ENCODE measurements around the gene SAFB. TPM values are rescaled to one million over a fixed set of nuclear protein-coding genes. Genes with fewer than 3 reads are reported as not detected.

SAFB gene
- total RNA-seq, 1 experiment from 2014 or later = 83.0 TPM

GRCh38 chr19:5621945-5622464 lies 878 bp upstream of the SAFB start:
- in situ Hi-C loops (cut with HindIII; ENCODE audit: low pct_unique_long_range_greater_than_20kb, low sequenced_read_pairs) = no loop called here
- Histone ChIP-seq H3K36me3 (ENCODE audit: control insufficient read depth, insufficient read depth, low read length) (peaks cover 39% of the 10 kb centered on the region), H3K4me3 (ENCODE audit: low read depth in 2 of 2, low read length in 2 of 2) (peak overlapping the region; percentile 90 to 99), H3K9me3 (ENCODE audit: control insufficient read depth, insufficient read depth, low read depth, low read length) (no peaks in the 10 kb centered on the region), H3K27ac (ENCODE audit: low read length) (peak overlapping the region; percentile 86), H3K4me1 (ENCODE audit: control insufficient read depth, insufficient read depth, low read length) (peaks cover 18% of the 10 kb centered on the region), H3K27me3 (ENCODE audit: control insufficient read depth, insufficient read depth, low read length) (no peaks in the 10 kb centered on the region)
- TF ChIP-seq REST (IDR thresholded peaks at IDR 0.05; ENCODE audit: insufficient read depth in 1 of 2, low read depth in 2 of 2, low read length in 1 of 2) (no peak), POLR2AphosphoS5 (IDR thresholded peaks at IDR 0.05; ENCODE audit: low read depth, low read length) (no peak), SIN3A (IDR thresholded peaks at IDR 0.05; ENCODE audit: borderline replicate concordance, insufficient read depth, low read depth, low read length) (no peak)
- ChIA-PET CTCF (no interaction called here), POLR2A (no interaction called here)
- no TSS peak for BruUV-seq (replicated peaks)
- DNase-seq (ENCODE audit: low read depth, low spot score) (no peak), ATAC-seq (no peak; the same call in 1 of the 2 replicates)
- intact Hi-C loops (cut with micrococcal nuclease; ENCODE audit: unreplicated experiment) = no loop called here

DNA sequence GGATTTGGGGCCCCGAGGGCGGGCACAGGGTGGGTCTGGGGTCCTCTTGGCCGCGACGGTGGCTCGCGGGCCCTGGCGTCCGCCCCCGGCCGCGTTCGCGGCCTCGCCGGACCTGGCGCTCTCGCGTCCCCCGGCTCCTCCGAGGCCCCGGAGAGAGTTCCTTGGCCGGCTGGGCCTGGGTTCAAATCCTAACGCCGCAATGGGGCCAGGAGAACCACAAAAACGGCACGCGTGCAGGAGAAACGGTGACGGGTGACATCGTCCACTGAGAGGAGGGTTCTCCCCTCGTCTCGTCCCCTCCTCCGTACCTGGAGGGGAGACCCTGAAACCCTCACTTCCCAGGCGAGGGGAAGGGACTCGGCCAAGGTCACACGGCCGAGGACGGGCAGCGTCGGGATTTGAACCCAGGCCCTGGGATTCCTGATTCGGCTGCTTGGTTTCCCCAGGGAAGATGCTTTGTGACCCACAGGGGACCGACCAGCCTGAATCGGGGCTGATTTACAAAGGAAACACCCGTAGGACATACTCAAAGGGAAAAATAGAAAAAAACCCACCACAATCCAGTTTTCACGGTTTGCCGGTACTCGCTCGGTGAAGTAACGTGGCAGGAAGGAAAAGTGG lies 624 bp downstream of the SAFB start:
- ChIA-PET POLR2A (interaction anchor here (0.7 kb wide), 1 partner anchor 45 kb away, joined by 6 read pairs; no protein-coding TSS in a partner anchor), CTCF (no interaction called here)
- Histone ChIP-seq H3K9me3 (ENCODE audit: control insufficient read depth, insufficient read depth, low read depth, low read length) (no peaks in the 10 kb centered on the region), H3K27ac (ENCODE audit: low read length) (peak overlapping the region; percentile 93), H3K36me3 (ENCODE audit: control insufficient read depth, insufficient read depth, low read length) (peaks cover 37% of the 10 kb centered on the region), H3K27me3 (ENCODE audit: control insufficient read depth, insufficient read depth, low read length) (no peaks in the 10 kb centered on the region), H3K4me3 (ENCODE audit: low read depth in 2 of 2, low read length in 2 of 2) (peak overlapping the region; percentile 92 to 99), H3K4me1 (ENCODE audit: control insufficient read depth, insufficient read depth, low read length) (peaks cover 18% of the 10 kb centered on the region)
- DNase-seq (ENCODE audit: low read depth, low spot score) (no peak), ATAC-seq (peak; percentile 11; the same call in 1 of the 2 replicates)
- no TSS peak for BruUV-seq (replicated peaks)
- TF ChIP-seq SIN3A (IDR thresholded peaks at IDR 0.05; ENCODE audit: borderline replicate concordance, insufficient read depth, low read depth, low read length) (0 out of 2 replicates have a peak, but pooled peaks have one; percentile 30), POLR2AphosphoS5 (IDR thresholded peaks at IDR 0.05; ENCODE audit: low read depth, low read length) (no peak)
- intact Hi-C loops (cut with micrococcal nuclease; ENCODE audit: unreplicated experiment) (no loop called here), in situ Hi-C loops (cut with HindIII; ENCODE audit: low pct_unique_long_range_greater_than_20kb, low sequenced_read_pairs) (no loop called here)

DNA sequence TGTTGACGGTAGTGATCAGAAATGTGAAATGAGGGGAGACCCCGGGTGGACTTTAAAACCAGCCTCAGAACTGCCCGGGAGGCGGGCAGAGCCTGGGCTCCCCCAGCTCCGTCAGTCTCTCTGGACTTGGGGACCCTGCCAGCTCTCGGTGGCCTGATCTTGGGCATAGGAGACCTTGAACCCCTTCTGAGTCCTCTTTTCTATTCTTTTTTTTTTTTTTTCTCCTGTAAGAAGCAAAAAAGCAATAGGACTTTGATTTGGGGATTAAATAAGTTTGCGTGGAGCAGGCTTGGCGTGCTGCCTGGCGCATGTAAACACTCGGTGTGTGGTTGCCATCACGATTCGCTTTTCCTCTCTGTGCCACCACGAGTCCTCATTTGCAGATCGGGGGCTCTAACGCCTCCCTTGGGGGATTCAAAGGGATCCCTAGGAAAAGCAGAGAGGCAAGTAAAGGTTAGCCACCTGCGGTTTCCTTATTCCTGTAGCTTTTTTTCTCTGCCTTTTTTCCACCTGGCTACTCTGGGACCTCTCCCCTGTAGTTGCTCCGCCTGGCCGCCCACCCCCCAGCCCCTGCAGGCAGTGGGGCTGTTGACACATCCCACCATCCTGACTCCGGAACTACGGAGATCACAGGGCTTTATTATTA lies 1.3 kb downstream of the SAFB start:
- peaks cover 37% of the 10 kb centered on the region for H3K36me3 ChIP-seq (ENCODE audit: control insufficient read depth, insufficient read depth, low read length)
- BruUV-seq (replicated peaks) = no TSS peak

More for the DNA sequence above, 1.3 kb downstream of the SAFB start:
- in situ Hi-C loops (cut with HindIII; ENCODE audit: low pct_unique_long_range_greater_than_20kb, low sequenced_read_pairs) = no loop called here
- TF ChIP-seq, protein P1, sequence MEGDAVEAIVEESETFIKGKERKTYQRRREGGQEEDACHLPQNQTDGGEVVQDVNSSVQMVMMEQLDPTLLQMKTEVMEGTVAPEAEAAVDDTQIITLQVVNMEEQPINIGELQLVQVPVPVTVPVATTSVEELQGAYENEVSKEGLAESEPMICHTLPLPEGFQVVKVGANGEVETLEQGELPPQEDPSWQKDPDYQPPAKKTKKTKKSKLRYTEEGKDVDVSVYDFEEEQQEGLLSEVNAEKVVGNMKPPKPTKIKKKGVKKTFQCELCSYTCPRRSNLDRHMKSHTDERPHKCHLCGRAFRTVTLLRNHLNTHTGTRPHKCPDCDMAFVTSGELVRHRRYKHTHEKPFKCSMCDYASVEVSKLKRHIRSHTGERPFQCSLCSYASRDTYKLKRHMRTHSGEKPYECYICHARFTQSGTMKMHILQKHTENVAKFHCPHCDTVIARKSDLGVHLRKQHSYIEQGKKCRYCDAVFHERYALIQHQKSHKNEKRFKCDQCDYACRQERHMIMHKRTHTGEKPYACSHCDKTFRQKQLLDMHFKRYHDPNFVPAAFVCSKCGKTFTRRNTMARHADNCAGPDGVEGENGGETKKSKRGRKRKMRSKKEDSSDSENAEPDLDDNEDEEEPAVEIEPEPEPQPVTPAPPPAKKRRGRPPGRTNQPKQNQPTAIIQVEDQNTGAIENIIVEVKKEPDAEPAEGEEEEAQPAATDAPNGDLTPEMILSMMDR (IDR thresholded peaks at IDR 0.05) = no peak
- no peak for TF ChIP-seq TCF7L2 (IDR thresholded peaks at IDR 0.05; ENCODE audit: low read depth, low read length)
- TF ChIP-seq SIN3A (IDR thresholded peaks at IDR 0.05; ENCODE audit: borderline replicate concordance, insufficient read depth, low read depth, low read length) = 0 out of 2 replicates have a peak, but pooled peaks have one; percentile 48
- ChIA-PET POLR2A (interaction anchor here (0.7 kb wide), 2 partner anchors 45 to 315 kb away, joined by 6 to 18 read pairs; no protein-coding TSS in a partner anchor), CTCF (no interaction called here)
- peak overlapping the region; percentile 93 for H3K27ac ChIP-seq (ENCODE audit: low read length)
- DNase-seq (ENCODE audit: low read depth, low spot score) (no peak), ATAC-seq (no peak)
- H3K27me3 ChIP-seq (ENCODE audit: control insufficient read depth, insufficient read depth, low read length) = no peaks in the 10 kb centered on the region
- H3K9me3 ChIP-seq (ENCODE audit: control insufficient read depth, insufficient read depth, low read depth, low read length) = no peaks in the 10 kb centered on the region
- peak overlapping the region; percentile 92 to 99 for H3K4me3 ChIP-seq (ENCODE audit: low read depth in 2 of 2, low read length in 2 of 2)
- peaks cover 18% of the 10 kb centered on the region for H3K4me1 ChIP-seq (ENCODE audit: control insufficient read depth, insufficient read depth, low read length)
- intact Hi-C loops (cut with micrococcal nuclease; ENCODE audit: unreplicated experiment) = no loop called here

Measured in Panc1 (cell line).